GM19372 (cell line): ENCODE measurements around the gene ADAMTSL3.

Experiments used
- ATAC-seq: cut with Tn5 transposase; IDR thresholded peaks from one replicate; pipeline ENCODE4 v1.9.1; 2021; ENCODE audit warnings: mild to moderate bottlenecking, low read depth, moderate library complexity; ENCODE audit not compliant: unreplicated experiment

ADAMTSL3 gene

GRCh38 chr15:83653639-83654378, at the start of gene ADAMTSL3:
Gene ADAMTSL3 (plus strand): TSS chr15:83654123. CDS start chr15:83655762, 1,639 bp downstream.
- no peak for ATAC-seq

DNA sequence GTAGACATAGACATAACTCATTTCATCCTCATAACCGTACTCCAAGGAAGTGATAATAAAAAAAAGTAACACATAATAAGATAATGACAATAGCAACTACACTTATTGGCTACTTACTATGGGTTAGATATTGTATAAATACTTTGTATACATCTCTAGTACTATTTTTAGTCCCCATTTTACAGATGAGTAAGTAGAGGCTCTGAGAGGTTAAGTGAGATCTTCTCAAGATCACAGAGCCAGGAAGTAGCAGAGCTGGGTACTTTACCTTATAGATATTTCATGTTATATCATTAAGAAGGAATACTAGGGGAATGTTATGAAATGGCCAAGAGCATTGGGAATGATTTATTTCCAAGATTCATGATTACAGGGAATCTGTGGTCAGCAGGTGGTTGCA, 49.4 kb upstream of the ADAMTSL3 start:
- ATAC-seq: no peak

- ATAC-seq: no peak
Observed at GRCh38 chr15:83605111-83605945, 48.6 kb upstream of the ADAMTSL3 start.

DNA sequence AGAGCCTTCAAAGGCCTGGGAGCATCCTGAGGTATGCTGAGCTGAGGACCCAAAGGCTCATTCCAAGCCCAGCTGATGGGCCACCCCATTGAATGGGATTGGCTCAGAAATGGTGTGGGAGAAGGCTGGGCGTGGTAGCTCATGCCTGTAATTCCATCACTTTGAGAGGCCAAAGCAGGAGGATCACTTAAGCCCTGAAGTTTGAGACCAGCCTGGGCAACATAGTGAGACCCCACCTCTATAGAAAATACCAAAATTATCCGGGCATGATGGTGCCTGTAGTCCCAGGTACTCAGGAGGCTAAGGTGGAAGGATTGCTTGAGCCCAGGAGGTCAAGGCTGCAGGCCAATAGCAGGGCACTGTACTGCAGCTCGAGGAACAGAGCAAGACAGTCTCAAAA, 43.8 kb upstream of the ADAMTSL3 start:
- no peak for ATAC-seq

GRCh38 chr15:83610901-83611685, 42.8 kb upstream of the ADAMTSL3 start:
- ATAC-seq: no peak

DNA sequence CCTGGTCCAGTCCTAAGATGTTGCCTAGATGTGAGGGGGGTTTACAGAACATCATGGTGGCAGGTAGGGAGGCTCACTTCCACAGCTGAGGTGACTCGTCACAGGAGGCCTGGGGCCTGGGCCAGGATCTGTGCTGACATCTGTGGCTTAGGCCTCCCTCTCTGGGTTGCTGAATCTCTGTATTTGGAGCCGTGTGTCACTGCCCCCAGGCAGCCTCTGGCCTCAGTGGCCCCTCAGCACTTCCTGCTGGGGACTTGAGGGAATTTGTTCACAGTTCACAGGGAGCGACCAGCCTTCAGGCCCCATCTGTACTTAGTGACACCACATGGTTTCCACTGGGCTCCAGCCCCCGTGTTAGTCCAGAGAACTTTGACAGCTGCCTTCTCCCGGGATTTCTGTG, 41.7 kb upstream of the ADAMTSL3 start:
- ATAC-seq: no peak

DNA sequence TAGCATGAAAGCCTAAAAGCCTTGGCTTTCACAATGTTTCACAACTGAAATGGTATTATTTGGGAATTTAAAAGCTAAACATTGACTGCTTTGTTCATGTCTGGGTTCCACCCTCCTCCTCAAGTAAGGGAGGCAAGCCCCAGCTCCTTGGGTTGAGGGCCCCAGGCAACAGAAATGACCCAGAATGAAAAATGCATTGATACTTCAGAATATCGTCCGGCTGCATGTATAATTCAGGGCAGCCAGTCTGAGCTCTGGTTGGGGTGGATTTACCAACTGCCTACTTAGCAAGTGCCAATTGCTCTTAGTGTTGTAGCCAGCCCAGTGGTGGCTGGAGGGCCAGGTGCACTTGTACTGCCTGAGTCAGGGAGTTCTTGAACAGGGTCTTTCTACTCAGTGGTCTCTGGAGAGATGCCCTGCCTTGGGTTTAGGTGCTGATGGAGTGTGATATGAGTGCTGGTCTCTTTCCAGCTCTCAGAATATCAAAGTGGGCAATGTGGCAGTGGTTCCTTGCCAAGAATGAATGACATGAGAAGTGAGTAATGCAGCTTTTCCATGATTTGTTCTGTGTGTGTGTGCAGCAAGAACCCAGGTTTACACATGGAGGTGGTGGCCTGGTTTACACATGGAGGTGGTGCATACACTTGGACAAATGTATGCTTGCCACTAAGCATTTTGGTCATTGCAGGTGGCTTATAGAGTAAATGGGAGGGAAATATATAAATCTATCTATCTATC, 40.9 kb upstream of the ADAMTSL3 start:
- ATAC-seq: no peak

GRCh38 chr15:83613714-83614113, 40.2 kb upstream of the ADAMTSL3 start:
- ATAC-seq: no peak

GRCh38 chr15:83616840-83617239, 37.1 kb upstream of the ADAMTSL3 start:
- ATAC-seq: no peak

DNA sequence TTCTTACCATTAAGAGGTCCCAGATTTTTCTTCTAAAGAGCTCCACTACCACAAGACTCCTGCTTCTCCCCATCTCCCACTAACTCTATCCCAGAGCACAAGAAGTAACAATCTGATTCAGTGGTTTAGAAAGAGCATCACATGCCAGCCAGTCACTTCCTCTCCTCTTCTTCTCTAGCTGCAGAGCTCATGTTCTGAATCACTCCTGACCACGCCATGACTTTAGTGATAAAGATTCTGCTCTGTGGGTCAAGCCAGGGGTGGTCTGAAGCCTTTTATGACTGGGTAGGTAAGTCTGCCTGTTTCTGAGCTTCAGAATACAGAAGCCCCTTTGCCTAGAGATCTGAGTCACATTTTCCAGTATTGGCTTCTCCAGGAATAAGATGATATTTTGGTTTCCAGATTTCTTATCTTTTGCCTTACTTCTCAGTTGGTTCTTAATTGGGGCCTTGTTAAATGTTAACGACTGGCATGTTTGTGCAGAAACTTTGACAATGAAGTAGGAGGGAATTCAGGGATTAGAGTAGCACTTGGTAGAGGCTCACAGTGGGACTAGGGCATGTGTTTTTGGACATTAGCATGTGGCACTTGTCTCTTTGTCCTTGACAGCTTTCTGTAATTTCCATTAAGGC, 27.6 kb upstream of the ADAMTSL3 start:
- ATAC-seq: no peak

GRCh38 chr15:83631534-83631933, 22.4 kb upstream of the ADAMTSL3 start:
- no peak for ATAC-seq

DNA sequence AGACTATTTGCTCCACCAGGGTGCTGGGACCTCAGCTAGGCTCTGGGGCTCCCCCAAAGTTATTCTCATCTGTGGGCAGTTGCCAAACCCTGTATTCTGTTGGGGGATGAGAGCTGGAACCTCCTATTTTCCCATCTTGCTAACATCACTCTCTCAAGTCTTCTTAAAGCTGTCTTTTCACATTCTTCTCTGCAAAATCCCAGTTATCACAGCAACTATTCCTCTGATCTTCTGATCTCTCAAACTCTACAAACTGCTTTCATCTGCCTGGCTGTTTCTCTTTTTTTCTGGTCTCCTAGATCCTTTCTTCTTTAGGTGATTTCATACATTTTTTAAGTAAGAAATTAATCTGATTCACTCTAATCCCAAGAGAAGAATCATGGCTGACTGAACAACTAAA, 10.7 kb upstream of the ADAMTSL3 start:
- ATAC-seq: no peak

DNA sequence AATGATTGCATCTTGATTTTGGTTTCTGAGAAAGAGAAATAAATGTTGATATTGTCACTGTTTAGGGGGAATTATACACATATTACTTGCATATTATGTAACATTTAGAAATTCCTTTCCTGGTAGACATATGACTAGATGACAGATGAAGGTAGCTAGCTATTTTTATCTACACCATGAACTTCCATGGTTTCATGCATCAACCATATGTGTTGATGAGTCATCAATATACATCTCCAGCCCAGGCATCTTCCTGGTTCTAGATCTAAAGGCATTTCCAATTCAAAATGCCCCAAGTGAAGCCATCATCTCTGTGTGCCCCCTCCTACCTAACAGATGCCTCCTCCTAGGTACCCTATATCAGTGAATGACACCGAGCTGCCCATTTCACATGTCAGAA, 9.5 kb upstream of the ADAMTSL3 start:
- ATAC-seq: no peak

- ATAC-seq: no peak
Observed at GRCh38 chr15:83650831-83651230, 3.1 kb upstream of the ADAMTSL3 start.

DNA sequence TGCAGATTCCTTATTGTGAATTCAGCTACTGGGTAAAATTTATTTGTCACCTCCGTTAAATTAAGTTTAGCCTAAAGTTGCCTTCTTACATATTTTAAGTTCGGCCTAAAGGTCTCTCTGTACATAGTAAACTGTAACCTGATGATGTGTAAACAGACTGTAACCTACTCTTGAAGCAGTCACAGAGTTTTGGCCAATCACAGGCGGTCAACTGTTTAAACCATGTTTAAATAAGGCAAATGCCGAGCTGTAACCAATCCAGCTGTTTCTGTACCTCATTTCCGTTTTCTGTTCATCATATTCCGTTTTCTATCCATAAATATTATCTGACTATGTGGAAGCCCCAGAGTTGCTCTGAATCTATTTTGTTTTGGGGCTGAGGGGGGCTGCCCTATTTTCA, 2.4 kb upstream of the ADAMTSL3 start:
- no peak for ATAC-seq

DNA sequence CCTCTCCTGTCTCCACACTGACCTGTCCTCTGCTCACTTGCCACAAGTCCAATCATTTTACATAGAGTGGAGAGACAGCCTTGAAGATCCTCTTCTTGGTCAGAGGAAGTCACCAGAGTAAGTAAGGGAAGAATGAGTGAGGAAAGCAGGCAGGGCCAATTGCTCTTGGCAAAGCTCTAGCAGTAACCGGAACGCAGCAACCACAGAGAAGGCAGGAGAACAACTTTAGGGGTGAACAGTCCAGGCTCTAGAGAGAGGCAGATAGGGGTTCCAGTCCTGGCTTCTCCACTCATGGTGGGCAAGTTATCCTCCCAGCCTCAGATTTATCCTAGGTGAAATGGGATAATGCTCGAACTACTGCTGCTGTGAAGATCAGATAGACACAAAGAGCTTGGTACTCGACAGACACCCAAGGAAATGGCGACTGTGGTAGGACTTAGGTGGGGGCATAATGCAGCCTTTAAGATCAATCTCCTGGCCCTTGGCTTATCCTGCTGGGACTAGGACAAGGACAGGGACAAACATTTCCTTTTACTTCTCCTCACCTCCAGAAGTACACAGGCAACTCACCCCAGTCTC, 1.2 kb upstream of the ADAMTSL3 start:
- no peak for ATAC-seq

DNA sequence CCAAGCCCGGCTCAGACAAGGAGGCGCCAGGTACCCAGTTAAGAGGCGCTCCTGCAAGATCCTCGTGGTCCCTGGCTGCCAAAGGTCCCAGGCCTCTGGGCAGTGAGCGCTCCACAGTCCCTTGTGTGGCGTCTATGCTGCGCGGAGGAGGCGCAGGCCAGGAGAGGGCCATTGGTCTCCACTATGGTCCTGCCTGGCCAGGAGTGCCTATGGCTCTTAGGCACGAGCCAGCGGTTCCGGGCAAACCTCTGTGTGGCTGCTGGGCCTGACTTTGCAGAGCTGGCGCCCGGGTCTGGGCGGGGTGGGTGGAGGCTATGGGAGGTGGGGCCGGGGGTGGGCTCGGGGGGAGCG, 660 bp upstream of the ADAMTSL3 start:
- no peak for ATAC-seq

GRCh38 chr15:83654379-83655236, 685 bp downstream of the ADAMTSL3 start:
- no peak for ATAC-seq

DNA sequence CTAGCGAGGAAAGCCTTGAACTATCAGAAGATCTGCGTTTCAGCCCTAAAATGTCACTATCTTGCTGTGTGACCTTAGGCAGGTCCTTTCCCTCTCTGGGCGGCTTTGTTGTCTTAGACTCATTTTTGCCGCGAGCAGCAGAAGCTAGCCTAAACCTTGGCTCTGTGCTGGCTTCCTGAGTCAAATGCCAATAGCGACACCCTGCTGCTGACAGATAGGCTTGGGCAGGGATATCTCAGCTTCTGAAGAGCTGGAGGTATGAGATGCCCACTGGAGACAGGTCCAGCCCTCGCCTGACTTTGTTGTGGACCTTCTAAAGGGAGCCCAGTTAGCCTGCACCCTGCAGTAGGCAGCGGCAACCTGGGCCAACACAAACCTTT, 1.3 kb downstream of the ADAMTSL3 start:
- no peak for ATAC-seq
